ENCODE measurements around the gene PIK3R6. TPM values are rescaled to one million over a fixed set of nuclear protein-coding genes. Genes with fewer than 3 reads are reported as not detected.

PIK3R6 gene
- total RNA-seq, 2 experiments from 2014 or later: 2.0 to 2.2 TPM

- ChIA-PET CTCF (no interaction called here), POLR2A (no interaction called here)
- Mint-ChIP-seq H3K27ac (no peak overlapping the region), H3K9me3 (no peaks in the 10 kb centered on the region), H3K4me3 (no peak overlapping the region), H3K36me3 (ENCODE audit: low read depth) (peaks cover 57% of the 10 kb centered on the region), H3K27me3 (no peaks in the 10 kb centered on the region), H3K4me1 (peaks cover 4% of the 10 kb centered on the region)
- DNase-seq: no peak
Observed at GRCh38 chr17:8879410-8879809, 11.9 kb upstream of the PIK3R6 start.

GRCh38 chr17:8877984-8878383 is 10.5 kb upstream of the PIK3R6 start:
- no peak for DNase-seq
- POLR2A ChIA-PET: interaction anchor here (1.1 kb wide), 1 partner anchor 14 kb away, joined by 3 read pairs; no protein-coding TSS in a partner anchor
- CTCF ChIA-PET: no interaction called here
- H3K4me3 Mint-ChIP-seq: no peak overlapping the region
- H3K4me1 Mint-ChIP-seq: peaks cover 4% of the 10 kb centered on the region
- H3K27ac Mint-ChIP-seq: no peak overlapping the region
- H3K9me3 Mint-ChIP-seq: no peaks in the 10 kb centered on the region
- H3K27me3 Mint-ChIP-seq: no peaks in the 10 kb centered on the region
- peaks cover 45% of the 10 kb centered on the region for H3K36me3 Mint-ChIP-seq (ENCODE audit: low read depth)

DNA sequence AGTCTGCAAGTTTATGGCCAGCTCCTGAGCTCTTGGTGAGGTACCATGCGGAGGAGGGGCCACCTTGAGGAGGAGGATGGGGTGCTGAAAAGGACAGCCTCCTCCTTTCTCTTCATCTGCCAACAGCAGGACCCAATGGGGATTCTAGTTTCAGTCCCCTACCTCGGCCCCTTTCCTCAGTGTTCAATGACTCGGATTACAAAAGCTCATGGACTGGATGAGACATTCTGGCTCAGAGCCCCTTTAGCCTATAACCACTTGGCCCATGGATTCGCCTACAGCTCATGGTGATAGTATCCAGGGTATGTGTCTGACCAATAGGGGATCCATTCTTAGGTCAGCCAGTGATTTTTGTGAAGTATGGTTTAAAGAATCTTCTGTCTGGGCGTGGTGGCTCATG is 8.5 kb upstream of the PIK3R6 start:
- H3K27me3 Mint-ChIP-seq: no peaks in the 10 kb centered on the region
- H3K27ac Mint-ChIP-seq: no peak overlapping the region
- H3K36me3 Mint-ChIP-seq (ENCODE audit: low read depth): peaks cover 28% of the 10 kb centered on the region
- DNase-seq: no peak
- no peaks in the 10 kb centered on the region for H3K9me3 Mint-ChIP-seq
- ChIA-PET CTCF (no interaction called here), POLR2A (no interaction called here)
- H3K4me1 Mint-ChIP-seq: peaks cover 4% of the 10 kb centered on the region
- H3K4me3 Mint-ChIP-seq: no peak overlapping the region

- H3K4me3 Mint-ChIP-seq: no peak overlapping the region
- peaks cover 3% of the 10 kb centered on the region for H3K27me3 Mint-ChIP-seq
- DNase-seq: no peak
- H3K36me3 Mint-ChIP-seq (ENCODE audit: low read depth): peaks cover 23% of the 10 kb centered on the region
- H3K27ac Mint-ChIP-seq: no peak overlapping the region
- POLR2A ChIA-PET: no interaction called here
- CTCF ChIA-PET: no interaction called here
- H3K9me3 Mint-ChIP-seq: no peaks in the 10 kb centered on the region
- H3K4me1 Mint-ChIP-seq: peaks cover 3% of the 10 kb centered on the region
Observed at GRCh38 chr17:8875436-8875835, 8.0 kb upstream of the PIK3R6 start.

DNA sequence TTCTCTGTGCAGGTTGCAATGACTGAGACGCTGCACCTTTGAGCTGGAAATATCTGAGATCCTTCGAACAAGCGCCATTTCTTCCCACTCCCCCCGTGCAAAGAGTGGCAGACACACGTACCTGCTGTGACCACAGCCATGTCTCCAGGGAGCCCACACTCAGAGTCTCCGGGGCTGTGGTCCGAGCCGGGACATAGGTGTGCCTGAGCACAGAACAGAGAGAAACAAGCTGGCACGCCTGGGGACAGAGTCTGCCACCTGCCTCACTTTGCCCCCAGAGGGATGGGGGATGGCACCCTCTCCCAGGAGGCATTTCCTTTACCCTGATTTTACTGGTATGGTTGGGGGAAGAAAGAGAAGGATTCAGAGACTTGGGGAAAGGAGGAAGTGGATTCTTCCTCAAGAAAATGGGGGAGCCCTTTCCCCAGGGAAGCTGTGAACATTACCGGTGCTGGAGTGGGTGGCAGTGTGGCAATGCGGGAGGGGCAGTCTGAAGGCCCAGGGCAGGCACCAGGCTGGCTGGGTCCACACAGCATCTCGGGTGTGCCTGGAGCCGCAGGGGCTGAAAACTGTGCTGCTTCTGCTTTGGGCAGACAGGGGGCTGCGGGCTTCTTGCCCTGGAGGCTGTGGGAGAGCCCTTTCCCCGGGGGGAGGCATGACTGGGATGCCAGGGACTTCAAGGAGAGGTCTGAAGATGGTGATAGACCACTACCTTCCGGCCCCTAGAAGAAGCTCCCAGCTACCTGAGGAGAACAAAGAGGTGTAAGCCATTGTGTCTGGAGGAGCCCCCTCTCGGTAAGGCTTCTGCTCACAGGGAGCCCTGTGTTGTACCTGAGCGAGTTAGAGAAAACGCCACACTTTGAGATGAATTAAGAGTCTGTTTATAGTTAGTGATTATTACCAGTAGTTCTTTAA is 6.6 kb upstream of the PIK3R6 start:
- Mint-ChIP-seq H3K4me3 (no peak overlapping the region), H3K27ac (no peak overlapping the region), H3K9me3 (no peaks in the 10 kb centered on the region), H3K36me3 (ENCODE audit: low read depth) (peaks cover 13% of the 10 kb centered on the region), H3K4me1 (peaks cover 3% of the 10 kb centered on the region), H3K27me3 (peaks cover 3% of the 10 kb centered on the region)
- DNase-seq: no peak
- CTCF ChIA-PET: no interaction called here
- POLR2A ChIA-PET: no interaction called here

- Mint-ChIP-seq H3K36me3 (ENCODE audit: low read depth) (peaks cover 6% of the 10 kb centered on the region), H3K4me3 (no peak overlapping the region), H3K27me3 (peaks cover 3% of the 10 kb centered on the region), H3K9me3 (no peaks in the 10 kb centered on the region), H3K4me1 (peaks cover 14% of the 10 kb centered on the region), H3K27ac (no peak overlapping the region)
- ChIA-PET CTCF (interaction anchor here (0.5 kb wide), 1 partner anchor 578 kb away, joined by 3 read pairs; the partner anchor contains the start of gene SLC25A35), POLR2A (interaction anchor here (0.9 kb wide), 1 partner anchor 11 kb away, joined by 3 read pairs; no protein-coding TSS in a partner anchor)
- DNase-seq: no peak
Observed at GRCh38 chr17:8872705-8873435, 5.4 kb upstream of the PIK3R6 start.

DNA sequence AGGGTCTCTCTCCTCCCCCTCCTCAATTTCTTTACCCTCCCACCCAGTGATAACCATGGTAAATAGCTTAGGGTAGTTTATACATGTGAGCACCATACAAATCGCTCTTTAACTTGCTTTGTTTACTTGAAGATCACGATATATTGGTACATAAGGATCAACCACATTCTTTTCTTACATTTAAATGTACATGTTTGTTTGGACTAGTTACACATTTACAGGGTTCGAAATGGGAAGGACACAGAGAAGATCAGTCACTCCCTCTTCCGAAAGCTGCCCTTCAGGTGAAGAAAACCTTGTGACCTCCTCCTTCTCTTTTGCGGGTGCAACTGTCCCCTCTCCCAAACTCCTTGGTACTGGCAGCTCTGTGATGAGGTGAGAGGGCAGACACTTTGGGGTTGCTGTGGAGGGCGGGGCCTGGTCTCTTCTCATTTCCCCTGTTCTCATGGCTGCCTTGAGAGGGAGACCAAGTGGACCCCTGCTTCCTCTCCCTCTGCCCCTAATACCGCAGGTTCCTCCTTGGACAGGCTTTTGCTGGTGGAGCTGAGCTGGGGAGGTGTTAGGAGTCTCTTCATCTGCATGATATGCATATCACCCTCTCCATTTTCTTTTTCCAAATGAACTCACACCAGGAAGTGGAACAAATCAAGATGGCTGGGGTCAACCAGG is 4.7 kb upstream of the PIK3R6 start:
- Mint-ChIP-seq H3K4me1 (peaks cover 21% of the 10 kb centered on the region), H3K27ac (no peak overlapping the region)
- POLR2A ChIA-PET: interaction anchor here (0.9 kb wide), 1 partner anchor 10 kb away, joined by 3 read pairs; no protein-coding TSS in a partner anchor

DNA sequence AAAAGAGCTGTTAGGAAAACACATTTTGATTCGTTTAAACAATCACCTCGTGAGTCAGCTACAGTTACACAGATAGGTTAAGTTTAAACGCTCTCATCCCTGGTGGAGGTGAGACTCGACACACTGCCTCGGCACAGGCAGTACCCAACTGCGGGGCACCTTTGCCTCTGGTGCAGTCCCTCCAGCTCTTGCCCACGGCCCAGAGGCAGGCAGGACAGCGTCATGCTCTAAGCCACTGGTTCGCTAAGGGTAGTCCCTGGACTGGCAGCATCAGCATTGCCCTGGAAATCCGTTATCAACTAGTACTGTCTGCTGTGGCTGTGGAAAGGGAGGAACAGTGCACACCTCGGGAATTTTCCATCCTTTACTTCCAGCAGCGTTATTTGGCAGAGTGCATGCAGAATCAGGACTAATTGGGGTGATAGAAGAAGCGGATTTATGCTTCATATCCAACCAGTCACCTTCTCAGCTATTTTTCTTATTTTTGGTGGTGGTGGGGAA is 3.7 kb upstream of the PIK3R6 start:
- POLR2A ChIA-PET: no interaction called here
- H3K36me3 Mint-ChIP-seq (ENCODE audit: low read depth): no peaks in the 10 kb centered on the region
- no peak overlapping the region for H3K27ac Mint-ChIP-seq

More for the DNA sequence above, 4.7 kb upstream of the PIK3R6 start:
- H3K36me3 Mint-ChIP-seq (ENCODE audit: low read depth): no peaks in the 10 kb centered on the region
- H3K27me3 Mint-ChIP-seq: peaks cover 3% of the 10 kb centered on the region
- DNase-seq: no peak
- CTCF ChIA-PET: no interaction called here
- H3K9me3 Mint-ChIP-seq: no peaks in the 10 kb centered on the region
- H3K4me3 Mint-ChIP-seq: no peak overlapping the region

GRCh38 chr17:8870406-8871040 is 3.0 kb upstream of the PIK3R6 start:
- POLR2A ChIA-PET: no interaction called here
- CTCF ChIA-PET: no interaction called here
- peaks cover 3% of the 10 kb centered on the region for H3K27me3 Mint-ChIP-seq
- no peak for DNase-seq
- peaks cover 27% of the 10 kb centered on the region for H3K4me1 Mint-ChIP-seq
- no peaks in the 10 kb centered on the region for H3K36me3 Mint-ChIP-seq (ENCODE audit: low read depth)
- H3K4me3 Mint-ChIP-seq: no peak overlapping the region
- no peak overlapping the region for H3K27ac Mint-ChIP-seq
- no peaks in the 10 kb centered on the region for H3K9me3 Mint-ChIP-seq

More for the DNA sequence above, 3.7 kb upstream of the PIK3R6 start:
- no peaks in the 10 kb centered on the region for H3K9me3 Mint-ChIP-seq
- H3K4me3 Mint-ChIP-seq: no peak overlapping the region
- H3K27me3 Mint-ChIP-seq: peaks cover 3% of the 10 kb centered on the region
- H3K4me1 Mint-ChIP-seq: peaks cover 27% of the 10 kb centered on the region
- DNase-seq: no peak
- CTCF ChIA-PET: no interaction called here

GRCh38 chr17:8869114-8869815 is 1.8 kb upstream of the PIK3R6 start:
- Mint-ChIP-seq H3K9me3 (no peaks in the 10 kb centered on the region), H3K4me1 (peaks cover 27% of the 10 kb centered on the region), H3K27me3 (peaks cover 3% of the 10 kb centered on the region), H3K27ac (no peak overlapping the region), H3K36me3 (ENCODE audit: low read depth) (no peaks in the 10 kb centered on the region), H3K4me3 (no peak overlapping the region)
- DNase-seq: no peak
- CTCF ChIA-PET: interaction anchor here (1.1 kb wide), 1 partner anchor 37 kb away, joined by 3 read pairs; no protein-coding TSS in a partner anchor
- POLR2A ChIA-PET: interaction anchor here (1.0 kb wide), 1 partner anchor 26 kb away, joined by 3 read pairs; no protein-coding TSS in a partner anchor

DNA sequence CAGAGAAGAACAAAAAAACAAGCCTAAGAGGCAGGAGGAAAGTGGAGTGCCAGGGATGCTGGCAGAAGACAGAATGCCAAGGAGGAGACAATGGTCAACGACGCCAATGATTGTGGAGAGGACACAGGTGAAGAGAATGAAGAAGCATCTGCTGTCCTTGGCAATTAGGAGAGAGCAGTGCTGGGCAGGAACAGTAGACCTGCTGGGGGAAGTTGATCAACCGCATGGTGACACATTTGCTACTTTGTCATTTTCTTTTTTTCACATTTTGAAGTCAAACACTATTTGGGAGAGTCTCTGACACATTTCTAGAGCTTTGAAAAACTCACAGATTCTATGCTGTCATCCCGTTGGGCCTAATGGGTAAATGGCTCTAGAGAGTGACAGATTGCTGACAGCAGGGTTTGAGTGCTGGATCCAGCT is 1.1 kb upstream of the PIK3R6 start:
- POLR2A ChIA-PET: interaction anchor here (1.0 kb wide), 1 partner anchor 27 kb away, joined by 3 read pairs; no protein-coding TSS in a partner anchor
- H3K27me3 Mint-ChIP-seq: peaks cover 3% of the 10 kb centered on the region

GRCh38 chr17:8868092-8868491 is 618 bp upstream of the PIK3R6 start:
- H3K27me3 Mint-ChIP-seq: peaks cover 3% of the 10 kb centered on the region
- no peaks in the 10 kb centered on the region for H3K9me3 Mint-ChIP-seq
- no peak for DNase-seq
- peaks cover 27% of the 10 kb centered on the region for H3K4me1 Mint-ChIP-seq
- H3K27ac Mint-ChIP-seq: peak overlapping the region; percentile 37
- ChIA-PET CTCF (no interaction called here), POLR2A (interaction anchor here (1.0 kb wide), 2 partner anchors 11 to 27 kb away, joined by 3 to 5 read pairs; no protein-coding TSS in a partner anchor)
- peak overlapping the region; percentile 4 for H3K4me3 Mint-ChIP-seq
- no peaks in the 10 kb centered on the region for H3K36me3 Mint-ChIP-seq (ENCODE audit: low read depth)

More for the DNA sequence above, 1.1 kb upstream of the PIK3R6 start:
- H3K9me3 Mint-ChIP-seq: no peaks in the 10 kb centered on the region
- DNase-seq: peak; percentile 17
- peaks cover 27% of the 10 kb centered on the region for H3K4me1 Mint-ChIP-seq
- no peak overlapping the region for H3K4me3 Mint-ChIP-seq
- no peak overlapping the region for H3K27ac Mint-ChIP-seq
- CTCF ChIA-PET: interaction anchor here (1.1 kb wide), 1 partner anchor 36 kb away, joined by 3 read pairs; no protein-coding TSS in a partner anchor
- H3K36me3 Mint-ChIP-seq (ENCODE audit: low read depth): no peaks in the 10 kb centered on the region
